Right atrium auricular region (tissue), 2 donors: ENCODE results near the gene SRGAP1. TPM values are rescaled to one million over a fixed set of nuclear protein-coding genes. Genes with fewer than 3 reads are reported as not detected.
"Not testable (repeated sequence)": the region's sequence is repeated elsewhere in the genome, so short reads cannot be mapped to it uniquely, and the experiment has no call there.

Experiments used
- DNase-seq: peaks from one replicate; pipeline ENCODE4 v3.0.0-alpha.2; 2019; ENCODE audit warnings: low spot score
- H3K27ac ChIP-seq, 2 donors: fragments of 200-600 bp; sonication (generic); 1 replicate in 1 of 2; 2 replicates in 1 of 2; pipeline ENCODE4 v1.5.1; 2016 to 2019
- H3K27me3 ChIP-seq, 2 donors: fragments of 200-600 bp; sonication (generic); one replicate each; pipeline versions ENCODE4 v1.5.1 to v1.6.0; 2017 to 2019
- H3K36me3 ChIP-seq: fragments of 200-600 bp; sonication (generic); one replicate; pipeline ENCODE4 v1.5.1; 2016
- H3K4me1 ChIP-seq, 2 donors: fragments of 200-600 bp; sonication (generic); one replicate each; pipeline versions ENCODE4 v1.5.1 to v1.6.0; 2017 to 2019
- H3K4me3 ChIP-seq, 2 donors: fragments of 200-600 bp; sonication (generic); 1 replicate in 1 of 2; 2 replicates in 1 of 2; pipeline ENCODE4 v1.5.1; 2017 to 2019; ENCODE audit warnings: mild to moderate bottlenecking in 1 of 2, moderate library complexity in 1 of 2
- H3K9me3 ChIP-seq, 2 donors: fragments of 200-600 bp; sonication (generic); one replicate each; pipeline ENCODE4 v1.5.1; 2019
- CTCF ChIP-seq, 2 donors: fragments of 200-600 bp; sonication (generic); IDR thresholded peaks; one replicate each; pipeline ENCODE4 v1.5.1; 2019; ENCODE audit warnings: antibody characterized with exemption in 2 of 2
- total RNA-seq, 2 donors: library from RNA; depleted of rRNA; stranded (reverse); fragments of >200 nt; gene quantifications; one replicate each; pipeline ENCODE4 v1.1.0, GENCODE V29; 2016

SRGAP1 gene
- total RNA-seq, 2 donors from 2014 or later = 1.4 to 3.3 TPM

- DNase-seq = no peak
- H3K4me1 ChIP-seq = peaks cover 0 to 14% of the 10 kb centered on the region in 2 donors
- H3K9me3 ChIP-seq = no peaks in the 10 kb centered on the region
- no peaks in the 10 kb centered on the region for H3K36me3 ChIP-seq
- H3K27ac ChIP-seq = no peak overlapping the region
- no peak for TF ChIP-seq CTCF (IDR thresholded peaks at IDR 0.05)
- H3K27me3 ChIP-seq = no peaks in the 10 kb centered on the region
- no peak overlapping the region for H3K4me3 ChIP-seq
These were observed 13.5 kb downstream of the SRGAP1 start for GRCh38 chr12:63857771-63858670.

- H3K27ac ChIP-seq, H3K36me3 ChIP-seq, H3K9me3 ChIP-seq, DNase-seq, H3K4me3 ChIP-seq, H3K27me3 ChIP-seq: not testable (repeated sequence)
- peaks cover 0 to 14% of the 10 kb centered on the region in 2 donors for H3K4me1 ChIP-seq
These were observed 15.4 kb downstream of the SRGAP1 start for GRCh38 chr12:63859880-63860279.

GRCh38 chr12:63862187-63862968 is 17.9 kb downstream of the SRGAP1 start:
- Histone ChIP-seq H3K9me3 (no peaks in the 10 kb centered on the region), H3K27ac (peak overlapping the region; percentile 18 to 75), H3K27me3 (no peaks in the 10 kb centered on the region), H3K36me3 (no peaks in the 10 kb centered on the region), H3K4me1 (peaks cover 0 to 14% of the 10 kb centered on the region in 2 donors), H3K4me3 (no peak overlapping the region)
- DNase-seq = no peak
- TF ChIP-seq CTCF (IDR thresholded peaks at IDR 0.05) = no peak

GRCh38 chr12:63862969-63863230 is 18.4 kb downstream of the SRGAP1 start:
- Histone ChIP-seq H3K4me1 (peaks cover 0 to 14% of the 10 kb centered on the region in 2 donors), H3K27me3 (no peaks in the 10 kb centered on the region), H3K4me3 (no peak overlapping the region), H3K9me3 (no peaks in the 10 kb centered on the region), H3K27ac (peak overlapping the region in 1 of 2 donors; percentile 75), H3K36me3 (no peaks in the 10 kb centered on the region)
- TF ChIP-seq CTCF (IDR thresholded peaks at IDR 0.05) = no peak
- no peak for DNase-seq

GRCh38 chr12:63863658-63864453 is 19.4 kb downstream of the SRGAP1 start:
- no peak for DNase-seq
- Histone ChIP-seq H3K4me1 (peaks cover 0 to 14% of the 10 kb centered on the region in 2 donors), H3K27me3 (no peaks in the 10 kb centered on the region), H3K4me3 (no peak overlapping the region), H3K27ac (no peak overlapping the region), H3K36me3 (no peaks in the 10 kb centered on the region), H3K9me3 (no peaks in the 10 kb centered on the region)
- no peak for TF ChIP-seq CTCF (IDR thresholded peaks at IDR 0.05)

GRCh38 chr12:63864454-63864706 is 19.9 kb downstream of the SRGAP1 start:
- no peak for DNase-seq
- Histone ChIP-seq H3K36me3 (no peaks in the 10 kb centered on the region), H3K4me1 (peaks cover 0 to 15% of the 10 kb centered on the region in 2 donors), H3K4me3 (no peak overlapping the region), H3K27ac (no peak overlapping the region), H3K9me3 (no peaks in the 10 kb centered on the region), H3K27me3 (no peaks in the 10 kb centered on the region)
- no peak for TF ChIP-seq CTCF (IDR thresholded peaks at IDR 0.05)
